GM21447 (cell line): ENCODE results near the gene MAML1.
A peak's percentile ranks its signal among the peaks of the same experiment; 100 is the strongest.

Source experiments
- ATAC-seq: cut with Tn5 transposase; IDR thresholded peaks from one replicate; pipeline ENCODE4 v1.9.1; 2021; ENCODE audit not compliant: unreplicated experiment

MAML1 gene

GRCh38 chr5:179819296-179820126 lies 86.9 kb downstream of the MAML1 start:
- ATAC-seq, result peak; percentile 12

DNA sequence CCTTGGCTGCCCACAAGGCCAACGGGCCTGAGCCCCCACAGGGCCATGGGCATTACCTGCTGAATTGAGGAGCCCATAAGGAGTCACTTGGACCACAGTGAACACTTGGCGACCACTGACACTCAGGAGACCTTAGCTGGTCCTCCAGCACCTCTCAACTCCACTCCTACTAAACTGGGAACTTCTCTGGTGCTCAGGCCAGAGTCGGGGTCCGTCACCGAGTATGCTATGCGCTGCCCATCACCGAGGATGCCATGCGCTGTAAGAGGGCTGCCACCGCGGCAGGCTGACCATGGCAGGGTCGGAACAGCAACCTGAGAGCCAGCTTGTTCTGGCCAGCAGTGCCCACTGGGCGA lies 87.5 kb downstream of the MAML1 start:
- no peak for ATAC-seq

- peak; percentile 34 for ATAC-seq
Measured at GRCh38 chr5:179820483-179821297, 88.1 kb downstream of the MAML1 start, which contains the start of gene SQSTM1. Gene SQSTM1, plus strand, starts transcription at chr5:179820905. Its CDS starts 32 bp downstream, at chr5:179820937.

DNA sequence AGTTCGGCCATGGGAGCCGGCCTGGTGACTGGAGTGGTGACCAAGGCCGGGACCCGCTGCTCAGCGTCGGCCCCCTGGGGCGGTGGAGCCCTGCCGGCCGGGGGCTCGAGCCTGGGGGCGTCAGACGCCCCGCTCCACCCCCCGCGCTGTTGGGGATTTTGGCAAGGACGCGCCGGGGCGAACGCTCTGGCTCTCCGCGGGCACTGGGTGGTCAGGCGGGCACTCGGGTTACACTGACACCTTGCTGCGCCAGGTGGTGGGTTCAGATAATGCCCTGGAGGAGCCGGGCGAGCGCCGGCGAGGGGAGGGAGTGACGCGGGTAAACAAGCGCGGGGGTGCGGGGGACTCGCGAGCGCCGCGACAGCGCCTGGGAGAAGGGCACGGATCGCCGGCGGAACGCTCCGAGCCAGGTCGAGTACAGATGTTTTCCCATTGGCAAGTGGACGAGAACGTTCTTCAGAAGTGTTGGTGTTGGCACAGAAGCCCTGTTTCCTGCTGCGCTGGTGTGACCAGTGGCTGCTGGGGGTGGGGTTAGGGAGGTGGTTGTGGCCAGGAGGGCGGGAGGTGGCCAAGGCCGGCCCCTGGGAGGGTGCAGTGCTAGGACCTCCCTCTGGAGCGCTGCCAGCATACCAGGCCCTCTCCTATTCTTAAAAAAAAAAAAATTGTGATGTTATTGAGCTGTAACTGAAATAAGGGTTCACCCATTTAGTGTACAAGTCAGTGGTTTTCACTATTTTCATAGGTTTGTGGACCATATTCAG lies 88.9 kb downstream of the MAML1 start:
- ATAC-seq, result peak; percentile 52

DNA sequence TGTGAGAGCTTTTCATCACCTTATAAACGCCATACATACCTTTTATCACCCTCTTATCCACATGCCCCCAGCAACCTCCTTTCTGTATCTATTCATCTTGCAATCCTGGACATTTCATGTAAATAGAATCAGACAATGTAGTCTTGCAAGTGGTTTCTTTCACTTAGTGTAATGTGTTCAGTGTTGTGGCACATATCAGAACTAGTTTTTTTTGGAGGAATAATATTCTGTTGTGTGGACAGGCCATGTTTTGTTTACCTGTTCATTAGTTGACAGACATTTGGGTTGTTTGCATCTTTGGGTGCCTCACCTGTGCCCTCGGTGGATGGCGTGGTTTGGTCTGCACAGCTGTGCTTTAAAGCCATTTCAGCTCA lies 89.4 kb downstream of the MAML1 start:
- no peak for ATAC-seq

GRCh38 chr5:179822444-179822990 lies 89.9 kb downstream of the MAML1 start:
- ATAC-seq, result no peak

DNA sequence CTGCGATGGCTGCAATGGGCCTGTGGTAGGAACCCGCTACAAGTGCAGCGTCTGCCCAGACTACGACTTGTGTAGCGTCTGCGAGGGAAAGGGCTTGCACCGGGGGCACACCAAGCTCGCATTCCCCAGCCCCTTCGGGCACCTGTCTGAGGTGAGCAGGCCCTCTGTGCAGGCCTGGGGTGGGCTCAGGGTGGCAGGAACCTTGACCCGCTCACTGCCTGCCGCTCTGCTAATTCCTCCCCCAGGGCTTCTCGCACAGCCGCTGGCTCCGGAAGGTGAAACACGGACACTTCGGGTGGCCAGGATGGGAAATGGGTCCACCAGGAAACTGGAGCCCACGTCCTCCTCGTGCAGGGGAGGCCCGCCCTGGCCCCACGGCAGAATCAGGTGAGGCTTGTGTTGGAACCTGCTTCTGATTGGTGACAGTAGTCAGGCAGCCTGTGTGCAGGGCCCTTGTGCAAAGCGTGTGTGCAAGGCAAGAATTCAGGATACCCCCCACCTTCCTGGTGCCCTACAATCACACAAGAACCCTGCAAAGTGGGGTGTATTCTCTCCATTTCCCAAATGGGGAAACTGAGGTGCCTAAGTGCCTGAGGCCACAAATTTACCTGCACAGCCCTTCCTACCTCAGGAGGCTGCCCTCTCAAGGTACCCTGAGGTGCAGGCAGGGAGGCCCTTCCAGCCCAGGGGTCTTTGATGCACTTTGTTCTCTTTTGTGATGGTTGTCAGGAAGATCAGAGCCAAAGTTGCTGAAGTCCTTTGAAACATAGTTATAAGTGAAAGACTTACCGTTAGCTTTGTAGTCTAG lies 91.5 kb downstream of the MAML1 start:
- ATAC-seq, result no peak

GRCh38 chr5:179824745-179825112 lies 92.1 kb downstream of the MAML1 start:
- ATAC-seq, result no peak

DNA sequence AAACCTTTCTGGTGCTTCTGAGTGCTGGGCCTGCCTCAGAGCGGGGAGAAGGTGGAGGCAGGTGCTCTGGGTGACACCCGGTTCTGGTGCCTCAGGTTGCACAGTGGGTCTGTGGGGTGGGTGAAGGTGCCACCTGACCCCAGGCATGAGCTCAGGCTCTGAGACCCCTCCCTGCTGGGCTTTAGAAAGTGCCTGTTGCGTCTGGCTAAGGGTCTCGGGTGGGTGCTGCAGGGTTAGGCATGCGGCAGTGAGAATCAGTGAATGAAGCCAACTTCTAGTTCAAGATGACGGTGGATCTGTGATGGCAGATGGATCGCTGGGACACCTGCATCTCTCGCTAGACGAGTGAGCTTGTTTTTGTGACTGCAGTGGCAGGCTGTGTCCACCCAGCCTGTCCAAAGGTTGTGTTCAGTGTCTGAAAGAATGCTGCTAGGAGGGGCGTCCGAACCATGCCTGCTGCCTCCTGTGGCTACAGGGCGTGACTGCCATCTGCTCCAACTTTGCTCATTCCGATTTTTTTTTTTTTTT lies 93.1 kb downstream of the MAML1 start:
- ATAC-seq, result no peak
